NT2/D1 (cell line): ENCODE data around the gene SEC14L5.
"Not testable (repeated sequence)": the region's sequence is repeated elsewhere in the genome, so short reads cannot be mapped to it uniquely, and the experiment has no call there.

ENCODE experiments used
- DNase-seq: peaks from one replicate; pipeline ENCODE4 v3.0.0-alpha.2; 2011; ENCODE audit warnings: low read depth, low spot score
- H3K27me3 ChIP-seq: 2 replicates; pipeline ENCODE4 v1.6.0; 2011; ENCODE audit warnings: mild to moderate bottlenecking; ENCODE audit not compliant: insufficient read length, insufficient read depth
- H3K36me3 ChIP-seq: 2 replicates; pipeline ENCODE4 v1.6.1; 2011; ENCODE audit warnings: mild to moderate bottlenecking, low read length, mixed read lengths; ENCODE audit not compliant: insufficient read depth, insufficient read length
- H3K4me1 ChIP-seq: 2 replicates; pipeline ENCODE4 v1.5.1; 2011; ENCODE audit not compliant: insufficient read depth, insufficient read length
- H3K4me3 ChIP-seq: 2 replicates; pipeline ENCODE4 v1.5.1; 2011; ENCODE audit warnings: low read depth; ENCODE audit not compliant: insufficient read length
- H3K9ac ChIP-seq: 2 replicates; pipeline ENCODE4 v1.6.0; 2011; ENCODE audit warnings: low read depth; ENCODE audit not compliant: insufficient read length
- H3K9me3 ChIP-seq: 2 replicates; pipeline ENCODE4 v1.5.1; 2011; ENCODE audit warnings: mild to moderate bottlenecking, low read length; ENCODE audit not compliant: insufficient read depth
- SUZ12 ChIP-seq: IDR thresholded peaks from 2 replicates; pipeline ENCODE4 v1.6.1; 2011; ENCODE audit not compliant: insufficient read length, insufficient read depth; ENCODE audit errors: extremely low read depth
- YY1 ChIP-seq: IDR thresholded peaks from 2 replicates; pipeline ENCODE4 v1.6.1; 2011; ENCODE audit not compliant: insufficient read length, insufficient read depth
- ZNF274 ChIP-seq: IDR thresholded peaks from 2 replicates; pipeline ENCODE4 v1.6.1; 2011; ENCODE audit warnings: mild to moderate bottlenecking, low read depth, low read length

The SEC14L5 gene

GRCh38 chr16:5034167-5034523 is 76.0 kb downstream of the SEC14L5 start:
- DNase-seq = no peak
- H3K9ac ChIP-seq = peak overlapping the region; percentile 90
- peaks cover 11% of the 10 kb centered on the region for H3K27me3 ChIP-seq
- peaks cover 15% of the 10 kb centered on the region for H3K36me3 ChIP-seq
- TF ChIP-seq YY1 = no peak
- TF ChIP-seq SUZ12 = no peak
- no peak for TF ChIP-seq ZNF274
- H3K4me3 ChIP-seq = peak overlapping the region; percentile 96
- no peaks in the 10 kb centered on the region for H3K9me3 ChIP-seq
- H3K4me1 ChIP-seq = peaks cover 5% of the 10 kb centered on the region

- no peak for DNase-seq
- TF ChIP-seq ZNF274 (no peak), YY1 (no peak), SUZ12 (no peak)
- Histone ChIP-seq H3K36me3 (peaks cover 8% of the 10 kb centered on the region), H3K9me3 (no peaks in the 10 kb centered on the region), H3K27me3 (peaks cover 11% of the 10 kb centered on the region), H3K4me1 (peaks cover 5% of the 10 kb centered on the region), H3K9ac (no peak overlapping the region), H3K4me3 (no peak overlapping the region)
Observed at GRCh38 chr16:5035909-5036227, 77.7 kb downstream of the SEC14L5 start.

GRCh38 chr16:5036228-5037156 is 78.4 kb downstream of the SEC14L5 start:
- peaks cover 6% of the 10 kb centered on the region for H3K36me3 ChIP-seq
- peaks cover 5% of the 10 kb centered on the region for H3K4me1 ChIP-seq
- DNase-seq = no peak
- TF ChIP-seq ZNF274 = no peak
- TF ChIP-seq SUZ12 = no peak
- no peak for TF ChIP-seq YY1
- no peaks in the 10 kb centered on the region for H3K9me3 ChIP-seq
- no peak overlapping the region for H3K4me3 ChIP-seq
- peaks cover 11% of the 10 kb centered on the region for H3K27me3 ChIP-seq
- peak overlapping the region; percentile 4 for H3K9ac ChIP-seq

- Histone ChIP-seq H3K9me3 (no peaks in the 10 kb centered on the region), H3K36me3 (peaks cover 17% of the 10 kb centered on the region), H3K4me3 (no peak overlapping the region), H3K9ac (no peak overlapping the region), H3K4me1 (peaks cover 8% of the 10 kb centered on the region), H3K27me3 (no peaks in the 10 kb centered on the region)
- no peak for DNase-seq
- TF ChIP-seq ZNF274 = no peak
- TF ChIP-seq SUZ12 = no peak
- no peak for TF ChIP-seq YY1
Observed at GRCh38 chr16:5040451-5040850, 82.3 kb downstream of the SEC14L5 start.

- no peak for DNase-seq
- peaks cover 23% of the 10 kb centered on the region for H3K36me3 ChIP-seq
- H3K27me3 ChIP-seq = no peaks in the 10 kb centered on the region
- TF ChIP-seq SUZ12 (no peak), ZNF274 (no peak)
- no peaks in the 10 kb centered on the region for H3K9me3 ChIP-seq
- peaks cover 6% of the 10 kb centered on the region for H3K4me1 ChIP-seq
- no peak overlapping the region for H3K9ac ChIP-seq
- no peak overlapping the region for H3K4me3 ChIP-seq
Observed at GRCh38 chr16:5041600-5042133, 83.5 kb downstream of the SEC14L5 start.

- no peak for TF ChIP-seq ZNF274
- H3K36me3 ChIP-seq = peaks cover 23% of the 10 kb centered on the region
- no peak for DNase-seq
- H3K9me3 ChIP-seq = no peaks in the 10 kb centered on the region
- H3K4me3 ChIP-seq = no peak overlapping the region
- H3K9ac ChIP-seq = no peak overlapping the region
- H3K27me3 ChIP-seq = no peaks in the 10 kb centered on the region
- H3K4me1 ChIP-seq = peaks cover 6% of the 10 kb centered on the region
Observed at GRCh38 chr16:5042574-5043171, 84.5 kb downstream of the SEC14L5 start.

DNA sequence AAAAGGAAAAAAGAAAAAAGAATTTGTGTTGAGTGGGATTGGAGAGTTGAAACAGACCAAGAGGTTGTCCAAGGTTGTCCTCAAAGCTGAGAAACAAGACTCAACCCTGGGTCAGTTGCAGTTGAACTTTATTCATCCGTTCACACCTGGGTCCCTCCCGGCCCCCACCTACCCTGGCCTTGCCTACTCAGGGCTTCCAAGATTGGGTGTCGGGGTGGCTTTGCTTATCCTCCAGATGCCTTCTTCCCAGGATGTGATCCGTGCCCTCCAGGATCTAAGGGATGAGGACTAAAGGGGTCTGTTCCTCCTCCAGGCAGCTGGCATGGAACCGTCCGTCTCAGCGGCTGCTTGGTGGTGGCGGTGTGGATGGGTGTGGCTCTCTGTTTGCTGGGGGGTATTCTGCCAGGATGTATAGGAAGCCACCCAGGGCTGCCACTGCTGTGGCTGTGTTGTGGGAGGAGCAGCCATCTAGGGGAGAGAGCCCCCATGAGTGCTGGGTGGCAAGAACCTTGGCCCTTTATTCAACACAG is 85.9 kb downstream of the SEC14L5 start:
- Histone ChIP-seq H3K9ac (no peak overlapping the region), H3K36me3 (peaks cover 23% of the 10 kb centered on the region), H3K27me3 (no peaks in the 10 kb centered on the region), H3K9me3 (no peaks in the 10 kb centered on the region), H3K4me1 (peaks cover 6% of the 10 kb centered on the region), H3K4me3 (no peak overlapping the region)
- DNase-seq = no peak
- no peak for TF ChIP-seq ZNF274
- no peak for TF ChIP-seq SUZ12
- no peak for TF ChIP-seq YY1

DNA sequence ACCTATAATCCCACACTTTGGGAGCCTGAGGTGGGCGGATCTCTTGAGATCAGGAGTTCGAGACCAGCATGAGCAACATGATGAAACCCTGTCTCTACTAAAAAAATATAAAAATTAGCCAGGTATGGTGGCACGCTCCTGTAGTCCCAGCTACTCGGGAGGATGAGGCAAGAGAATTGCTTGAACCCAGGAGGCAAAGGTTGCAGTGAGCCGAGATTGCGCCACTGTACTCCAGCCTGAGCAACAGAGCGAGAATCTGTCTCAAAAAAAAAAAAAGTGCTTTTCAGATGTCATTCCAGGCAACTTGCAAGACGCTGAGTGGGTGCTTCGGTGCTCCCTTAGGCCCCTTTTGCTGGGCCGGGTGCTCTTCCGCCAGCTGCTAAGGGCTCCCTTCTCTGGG is 86.5 kb downstream of the SEC14L5 start:
- not testable (repeated sequence) for DNase-seq, H3K4me1 ChIP-seq, H3K27me3 ChIP-seq, H3K9ac ChIP-seq, H3K9me3 ChIP-seq, H3K4me3 ChIP-seq
- peaks cover 23% of the 10 kb centered on the region for H3K36me3 ChIP-seq
